CD14-positive monocyte (primary cell): ENCODE data around the gene PAFAH1B1. TPM values are rescaled to one million over a fixed set of nuclear protein-coding genes. Genes with fewer than 3 reads are reported as not detected.

Experiments used
- DNase-seq, 3 donors: peaks; one replicate each; pipeline ENCODE4 v3.0.0-alpha.2; 2011 to 2022
- H2AFZ ChIP-seq: 2 replicates; pipeline ENCODE4 v1.6.0; 2012; ENCODE audit warnings: mild to moderate bottlenecking, low read depth, low read length, inconsistent platforms; ENCODE audit not compliant: insufficient read depth, poor library complexity, severe bottlenecking
- H3K27ac ChIP-seq, 2 donors: 1 replicate in 1 of 2; 2 replicates in 1 of 2; pipeline ENCODE4 v1.5.1; 2012 to 2013; ENCODE audit warnings: low read length in 2 of 2, control low read depth in 1 of 2, inconsistent platforms in 1 of 2, low read depth in 1 of 2, mild to moderate bottlenecking in 1 of 2
- H3K27me3 ChIP-seq, 2 donors: one replicate each; pipeline versions ENCODE4 v1.6.0 to v1.6.1; 2011 to 2013; ENCODE audit warnings: low read length in 2 of 2; ENCODE audit not compliant: control insufficient read depth in 2 of 2, insufficient read depth in 2 of 2
- H3K36me3 ChIP-seq, 2 donors: replicated peaks in 1 of 2; 1 replicate in 1 of 2; 2 replicates in 1 of 2; pipeline versions ENCODE4 v1.5.1 to v1.6.1; 2012 to 2013; ENCODE audit warnings: low read length in 2 of 2, control low read depth in 1 of 2, inconsistent platforms in 1 of 2, mild to moderate bottlenecking in 1 of 2; ENCODE audit not compliant: insufficient read depth in 2 of 2, control insufficient read depth in 1 of 2
- H3K4me1 ChIP-seq, 2 donors: 1 replicate in 1 of 2; 2 replicates in 1 of 2; pipeline versions ENCODE4 v1.5.1 to v1.6.1; 2012 to 2013; ENCODE audit warnings: low read length in 2 of 2, control low read depth in 1 of 2, inconsistent platforms in 1 of 2, mild to moderate bottlenecking in 1 of 2, moderate library complexity in 1 of 2; ENCODE audit not compliant: insufficient read depth in 2 of 2, control insufficient read depth in 1 of 2
- H3K4me2 ChIP-seq: replicated peaks from 2 replicates; pipeline ENCODE3; 2012; ENCODE audit warnings: low read length, moderate library complexity, mild to moderate bottlenecking; ENCODE audit not compliant: poor library complexity, severe bottlenecking; ENCODE audit errors: extremely low read depth
- H3K4me3 ChIP-seq, 3 experiments: fragments of 200-600 bp in 1 of 3; sonication (generic) in 1 of 3; replicated peaks in 1 of 3; 1 replicate in 2 of 3; 2 replicates in 1 of 3; pipeline ENCODE4 v1.5.1; 2011 to 2013; ENCODE audit warnings: low read length in 3 of 3, mild to moderate bottlenecking in 3 of 3, control low read depth in 2 of 3, low read depth in 2 of 3, inconsistent platforms in 1 of 3, moderate library complexity in 1 of 3
- H3K79me2 ChIP-seq: 2 replicates; pipeline ENCODE4 v1.6.0; 2012; ENCODE audit warnings: mild to moderate bottlenecking, control low read depth, inconsistent platforms, low read length, moderate library complexity; ENCODE audit not compliant: insufficient read depth
- H3K9ac ChIP-seq: 2 replicates; pipeline ENCODE4 v1.6.0; 2017; ENCODE audit warnings: low read length, mild to moderate bottlenecking; ENCODE audit not compliant: insufficient read depth, poor library complexity, severe bottlenecking
- H3K9me3 ChIP-seq, 2 donors: replicated peaks in 1 of 2; 1 replicate in 1 of 2; 2 replicates in 1 of 2; pipeline versions ENCODE4 v1.5.1 to v1.6.1; 2012 to 2013; ENCODE audit warnings: low read length in 2 of 2, control low read depth in 1 of 2; ENCODE audit not compliant: control insufficient read depth in 1 of 2, insufficient read depth in 1 of 2
- H4K20me1 ChIP-seq: 2 replicates; pipeline ENCODE4 v1.6.0; 2012; ENCODE audit warnings: mild to moderate bottlenecking, low read length, control low read depth, moderate library complexity; ENCODE audit not compliant: insufficient read depth
- H3K27ac Mint-ChIP-seq, 7 donors: one replicate each; pipeline ENCODE4 v1.8.0; 2020; ENCODE audit warnings: mild to moderate bottlenecking in 7 of 7, mixed read lengths in 7 of 7, moderate library complexity in 6 of 7, inconsistent platforms in 2 of 7
- H3K27me3 Mint-ChIP-seq, 3 donors: one replicate each; pipeline ENCODE4 v1.8.0; 2021 to 2022; ENCODE audit warnings: low read depth in 3 of 3, mild to moderate bottlenecking in 3 of 3, mixed read lengths in 3 of 3, moderate library complexity in 3 of 3, inconsistent platforms in 1 of 3
- H3K36me3 Mint-ChIP-seq, 2 donors: one replicate each; pipeline ENCODE4 v1.8.0; 2020; ENCODE audit warnings: mixed read lengths in 2 of 2, inconsistent platforms in 1 of 2, mild to moderate bottlenecking in 1 of 2
- H3K4me1 Mint-ChIP-seq: one replicate; pipeline ENCODE4 v1.8.0; 2020; ENCODE audit warnings: mild to moderate bottlenecking, mixed read lengths
- H3K4me3 Mint-ChIP-seq, 2 donors: one replicate each; pipeline ENCODE4 v1.8.0; 2020; ENCODE audit warnings: mild to moderate bottlenecking in 2 of 2, mixed read lengths in 2 of 2, moderate library complexity in 1 of 2
- H3K9me3 Mint-ChIP-seq, 7 donors: one replicate each; pipeline ENCODE4 v1.8.0; 2020 to 2022; ENCODE audit warnings: mixed read lengths in 7 of 7, mild to moderate bottlenecking in 6 of 7, moderate library complexity in 6 of 7, inconsistent platforms in 2 of 7
- WGBS: methylation state at CpG from one replicate; pipeline ENCODE4 v1.1.5; 2013; ENCODE audit warnings: missing lambda C conversion rate; ENCODE audit not compliant: insufficient coverage; 5-methylcytosine and 5-hydroxymethylcytosine counted together
- intact Hi-C, 2 donors: fragments of 100-400 bp; cut with micrococcal nuclease; formaldehyde crosslinking; loops; one replicate each; pipeline versions ENCODE4 v1.15.0 to v1.15.1; 2023
- polyA plus RNA-seq, 3 donors: library from polyadenylated mRNA; depleted of rRNA in 1 of 3; unstranded in 2 of 3; stranded (reverse) in 1 of 3; fragments of 300-500 nt in 2 of 3; fragments of >200 nt in 1 of 3; fragmentation: Illumina TruSeq in 2 of 3; gene quantifications; 1 replicate in 2 of 3; 2 replicates in 1 of 3; pipeline ENCODE4 v1.2.3, GENCODE V29; 2012 to 2021
- TF ChIP-seq, protein P1 (sequence below): fragments of 200-600 bp; IDR thresholded peaks from one replicate; pipeline ENCODE4 v1.8.0; 2022; ENCODE audit warnings: antibody characterized with exemption, mild to moderate bottlenecking

The PAFAH1B1 gene
- polyA plus RNA-seq, 3 donors = 9.1 to 51.8 (median 17.1) TPM

DNA sequence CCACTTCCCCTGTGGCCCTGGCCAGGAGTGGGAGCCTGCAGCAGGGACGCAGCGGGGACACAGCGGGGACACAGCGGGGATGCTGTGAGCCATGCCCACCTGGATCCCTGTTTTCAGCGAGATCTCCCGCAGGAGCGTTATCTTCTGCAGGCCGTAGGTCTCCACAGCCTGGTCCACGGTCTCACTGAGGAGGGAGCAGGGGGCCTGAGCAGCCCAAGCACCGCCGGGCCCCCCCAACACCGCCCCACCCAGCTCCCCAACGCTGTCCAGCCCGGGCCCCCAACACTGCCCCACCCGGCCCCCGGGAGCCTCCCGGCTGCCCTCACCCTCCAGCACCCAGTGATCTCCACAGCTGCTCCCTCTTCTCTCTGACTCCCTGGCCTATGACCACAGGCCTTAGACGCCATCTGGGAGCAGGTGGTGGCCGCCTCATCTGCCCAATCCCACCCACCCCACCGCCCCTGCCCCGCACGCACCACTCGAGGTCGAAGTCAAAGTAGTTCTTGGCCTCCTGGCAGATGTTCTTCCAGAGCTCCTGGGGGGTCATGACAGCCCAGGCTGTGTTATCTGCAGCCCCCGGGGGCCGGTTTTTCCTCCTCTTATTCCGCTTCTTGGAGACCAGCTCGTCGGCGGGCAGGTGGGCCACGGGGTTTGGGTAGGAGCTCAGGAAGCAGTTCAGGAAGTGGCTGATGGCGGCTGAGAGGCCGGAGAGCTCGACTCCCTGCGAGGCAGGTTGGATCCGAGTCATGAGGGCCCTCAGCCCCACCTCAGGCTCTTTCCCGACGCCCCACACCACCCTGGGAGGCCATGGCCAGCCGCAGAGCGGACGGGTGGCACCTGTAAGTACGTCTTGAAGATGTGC lies 101.2 kb downstream of the PAFAH1B1 start:
- Histone ChIP-seq H3K9me3 (no peaks in the 10 kb centered on the region), H3K27me3 (no peaks in the 10 kb centered on the region), H3K4me2 (no peak overlapping the region), H3K27ac (no peak overlapping the region), H4K20me1 (no peaks in the 10 kb centered on the region), H3K36me3 (peaks cover 60 to 85% of the 10 kb centered on the region in 2 donors), H2AFZ (no peak overlapping the region), H3K79me2 (no peaks in the 10 kb centered on the region), H3K4me1 (no peaks in the 10 kb centered on the region), H3K4me3 (no peak overlapping the region), H3K9ac (no peak overlapping the region)
- Mint-ChIP-seq H3K27me3 (no peaks in the 10 kb centered on the region), H3K4me3 (no peak overlapping the region), H3K9me3 (no peaks in the 10 kb centered on the region), H3K36me3 (peaks cover 35 to 68% of the 10 kb centered on the region in 2 donors), H3K4me1 (no peaks in the 10 kb centered on the region), H3K27ac (no peak overlapping the region)
- WGBS = 92% methylated on average over 38 of the region's 42 CpGs
- TF ChIP-seq, protein P1, sequence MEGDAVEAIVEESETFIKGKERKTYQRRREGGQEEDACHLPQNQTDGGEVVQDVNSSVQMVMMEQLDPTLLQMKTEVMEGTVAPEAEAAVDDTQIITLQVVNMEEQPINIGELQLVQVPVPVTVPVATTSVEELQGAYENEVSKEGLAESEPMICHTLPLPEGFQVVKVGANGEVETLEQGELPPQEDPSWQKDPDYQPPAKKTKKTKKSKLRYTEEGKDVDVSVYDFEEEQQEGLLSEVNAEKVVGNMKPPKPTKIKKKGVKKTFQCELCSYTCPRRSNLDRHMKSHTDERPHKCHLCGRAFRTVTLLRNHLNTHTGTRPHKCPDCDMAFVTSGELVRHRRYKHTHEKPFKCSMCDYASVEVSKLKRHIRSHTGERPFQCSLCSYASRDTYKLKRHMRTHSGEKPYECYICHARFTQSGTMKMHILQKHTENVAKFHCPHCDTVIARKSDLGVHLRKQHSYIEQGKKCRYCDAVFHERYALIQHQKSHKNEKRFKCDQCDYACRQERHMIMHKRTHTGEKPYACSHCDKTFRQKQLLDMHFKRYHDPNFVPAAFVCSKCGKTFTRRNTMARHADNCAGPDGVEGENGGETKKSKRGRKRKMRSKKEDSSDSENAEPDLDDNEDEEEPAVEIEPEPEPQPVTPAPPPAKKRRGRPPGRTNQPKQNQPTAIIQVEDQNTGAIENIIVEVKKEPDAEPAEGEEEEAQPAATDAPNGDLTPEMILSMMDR = no peak
- no peak for DNase-seq
- intact Hi-C loops = no loop called here

DNA sequence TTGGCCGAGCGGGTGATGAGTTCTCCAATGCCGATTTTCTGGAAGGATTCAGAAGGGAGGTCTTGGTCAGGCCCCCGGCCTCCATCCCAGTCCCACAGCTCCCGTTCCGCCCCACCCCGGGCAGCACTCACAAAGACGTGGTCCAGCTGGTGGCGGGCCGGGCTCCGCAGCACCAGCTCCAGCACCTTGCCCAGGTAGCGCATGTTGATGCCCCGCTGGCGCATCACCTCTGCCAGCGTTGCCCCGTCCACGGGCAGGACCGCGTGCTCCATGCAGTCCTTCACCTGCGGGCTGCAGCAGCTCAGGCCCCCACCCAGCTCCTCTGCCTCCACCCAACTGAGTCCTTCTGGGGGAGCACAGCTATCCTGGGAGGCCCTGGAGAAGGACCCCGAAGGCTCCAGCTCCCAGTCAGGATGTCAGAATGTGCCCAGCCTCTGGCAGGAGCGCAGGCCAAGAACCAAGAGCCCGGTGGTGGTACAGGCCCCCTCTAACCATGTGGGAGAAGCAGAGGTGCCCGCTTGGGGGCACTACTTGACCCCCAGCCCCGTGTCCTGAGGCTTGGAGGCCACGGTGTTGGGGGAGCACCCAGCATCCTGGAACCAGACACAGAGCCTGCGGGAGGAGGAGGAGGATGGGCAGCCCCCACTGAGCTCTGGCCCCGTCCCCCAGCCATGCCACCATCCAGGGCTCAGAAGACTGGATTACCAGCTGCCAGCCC lies 101.9 kb downstream of the PAFAH1B1 start:
- Histone ChIP-seq H3K4me3 (no peak overlapping the region), H3K9ac (no peak overlapping the region), H3K27ac (no peak overlapping the region), H3K4me2 (no peak overlapping the region), H4K20me1 (no peaks in the 10 kb centered on the region), H3K4me1 (no peaks in the 10 kb centered on the region), H2AFZ (no peak overlapping the region), H3K36me3 (peaks cover 64 to 92% of the 10 kb centered on the region in 2 donors), H3K9me3 (no peaks in the 10 kb centered on the region), H3K27me3 (no peaks in the 10 kb centered on the region), H3K79me2 (no peaks in the 10 kb centered on the region)
- Mint-ChIP-seq H3K27ac (no peak overlapping the region), H3K4me1 (no peaks in the 10 kb centered on the region), H3K36me3 (peaks cover 42 to 76% of the 10 kb centered on the region in 2 donors), H3K4me3 (no peak overlapping the region), H3K9me3 (no peaks in the 10 kb centered on the region), H3K27me3 (no peaks in the 10 kb centered on the region)
- intact Hi-C loops = no loop called here
- WGBS = 94% methylated on average over 27 of the region's 28 CpGs
- no peak for DNase-seq
- TF ChIP-seq, protein P1 = no peak
